A204.1 (cell line): ENCODE measurements around the gene BUD23.

Experiments
- FAIRE-seq: peaks from 2 replicates; lab custom pipeline; 2012; peaks lifted over from hg19 to GRCh38; lab: Jason Lieb, UNC

BUD23 gene

DNA sequence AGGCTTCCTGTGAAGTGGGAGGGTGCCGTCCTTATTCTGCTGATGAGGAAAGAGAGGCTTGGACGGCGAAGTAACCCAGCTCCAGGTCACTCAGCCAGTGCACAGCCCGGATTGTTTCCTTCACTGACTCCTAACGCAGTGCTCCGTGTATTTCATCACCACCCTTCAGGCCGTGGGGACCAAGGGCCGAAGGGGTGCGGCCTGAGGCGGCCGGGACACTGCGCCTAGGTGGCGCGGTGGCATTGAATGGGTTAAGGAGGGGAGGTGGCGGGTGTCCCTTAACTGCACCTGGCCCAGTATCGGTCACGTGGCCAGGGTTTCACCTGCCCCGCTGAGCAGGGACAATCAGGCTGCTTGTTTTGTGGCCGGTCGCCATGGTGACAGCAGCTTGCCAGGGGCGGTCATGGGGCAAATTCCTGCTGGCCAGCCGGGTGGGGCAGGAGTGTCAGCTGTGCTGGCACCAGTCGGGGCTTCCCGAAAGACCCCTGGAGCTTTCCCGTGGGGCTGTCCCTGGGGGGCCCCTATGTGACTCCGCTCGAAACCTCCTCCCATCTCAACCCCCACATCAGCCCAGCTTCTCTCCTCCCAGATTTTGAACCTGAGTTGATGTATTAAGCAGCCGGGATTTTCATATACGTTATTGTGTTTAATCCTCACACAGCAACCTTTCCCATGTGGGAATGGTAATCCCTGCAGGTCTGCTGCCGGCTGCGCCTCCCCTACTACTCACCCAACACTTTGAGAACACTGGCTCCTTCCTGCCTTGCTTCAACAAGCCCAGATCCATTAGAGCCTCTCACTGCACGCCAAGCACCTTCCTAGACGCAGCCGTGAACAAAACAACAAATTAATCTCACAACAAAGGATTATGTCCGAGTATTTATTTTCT lies 59.6 kb downstream of the BUD23 start:
- FAIRE-seq = no peak

DNA sequence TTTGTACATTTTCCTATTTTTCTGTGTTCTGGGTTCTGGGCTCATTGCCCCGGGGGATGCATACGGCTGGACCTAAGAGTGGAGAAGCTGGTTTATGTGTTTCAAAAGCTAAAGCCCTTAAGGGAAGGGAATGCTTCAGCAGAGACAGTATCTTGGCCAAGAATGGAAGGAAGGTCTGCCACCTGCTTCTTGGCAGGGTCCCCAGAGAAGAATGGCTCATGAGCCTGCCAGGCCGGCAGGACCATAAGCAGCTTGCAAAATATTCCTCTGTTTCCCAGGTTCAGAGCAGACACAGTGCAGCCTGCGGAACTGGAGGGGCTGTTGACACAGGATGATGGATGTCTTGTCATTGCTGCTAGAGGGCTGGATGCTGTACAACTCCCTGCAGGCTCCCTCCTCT lies 63.0 kb downstream of the BUD23 start:
- no peak for FAIRE-seq
